ENCODE results near the gene FAM163B.

Gene FAM163B

DNA sequence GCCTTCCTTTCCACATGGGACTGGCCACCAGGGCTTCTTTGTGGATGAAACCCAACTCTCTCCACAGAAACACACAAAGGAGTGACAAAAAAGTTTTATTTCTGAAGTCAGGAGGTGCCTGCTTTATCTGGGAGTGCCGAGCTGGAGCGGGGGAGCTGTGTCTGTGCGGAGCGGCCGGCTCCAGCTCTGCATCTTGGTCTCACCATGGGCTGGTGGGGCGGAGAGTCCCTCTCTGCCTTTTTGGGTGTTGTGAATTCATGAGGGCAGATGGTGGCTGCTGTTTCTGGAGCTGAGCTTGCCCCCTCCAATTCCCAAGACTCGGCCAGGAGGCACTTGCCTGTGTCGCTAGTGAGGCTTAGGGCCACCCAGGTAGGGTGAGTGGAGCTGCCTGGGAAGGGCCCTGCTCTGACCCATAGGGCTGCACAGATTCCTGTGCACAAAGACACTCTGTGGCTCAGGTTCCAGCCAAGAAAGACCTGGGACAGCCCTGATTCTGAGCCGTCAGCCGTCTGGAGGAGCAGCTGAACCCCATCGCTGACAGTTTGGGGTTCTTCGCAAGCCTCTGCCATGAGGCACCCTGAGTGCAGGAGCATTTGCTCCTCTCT is 28.4 kb upstream of the FAM163B start:
- Histone ChIP-seq H3K4me1 (peaks cover 43% of the 10 kb centered on the region), H3K27me3 (no peaks in the 10 kb centered on the region), H3K36me3 (peaks cover 37% of the 10 kb centered on the region), H3K9me3 (no peaks in the 10 kb centered on the region), H3K4me3 (ENCODE audit: low read depth, low read length) (peak overlapping the region; percentile 80)
- no peak for DNase-seq
- TF ChIP-seq, protein P1, sequence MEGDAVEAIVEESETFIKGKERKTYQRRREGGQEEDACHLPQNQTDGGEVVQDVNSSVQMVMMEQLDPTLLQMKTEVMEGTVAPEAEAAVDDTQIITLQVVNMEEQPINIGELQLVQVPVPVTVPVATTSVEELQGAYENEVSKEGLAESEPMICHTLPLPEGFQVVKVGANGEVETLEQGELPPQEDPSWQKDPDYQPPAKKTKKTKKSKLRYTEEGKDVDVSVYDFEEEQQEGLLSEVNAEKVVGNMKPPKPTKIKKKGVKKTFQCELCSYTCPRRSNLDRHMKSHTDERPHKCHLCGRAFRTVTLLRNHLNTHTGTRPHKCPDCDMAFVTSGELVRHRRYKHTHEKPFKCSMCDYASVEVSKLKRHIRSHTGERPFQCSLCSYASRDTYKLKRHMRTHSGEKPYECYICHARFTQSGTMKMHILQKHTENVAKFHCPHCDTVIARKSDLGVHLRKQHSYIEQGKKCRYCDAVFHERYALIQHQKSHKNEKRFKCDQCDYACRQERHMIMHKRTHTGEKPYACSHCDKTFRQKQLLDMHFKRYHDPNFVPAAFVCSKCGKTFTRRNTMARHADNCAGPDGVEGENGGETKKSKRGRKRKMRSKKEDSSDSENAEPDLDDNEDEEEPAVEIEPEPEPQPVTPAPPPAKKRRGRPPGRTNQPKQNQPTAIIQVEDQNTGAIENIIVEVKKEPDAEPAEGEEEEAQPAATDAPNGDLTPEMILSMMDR (IDR thresholded peaks at IDR 0.05; ENCODE audit: low read depth, low read length): no peak

GRCh38 chr9:133636902-133637301 is 27.7 kb upstream of the FAM163B start:
- Histone ChIP-seq H3K36me3 (peaks cover 31% of the 10 kb centered on the region), H3K27me3 (no peaks in the 10 kb centered on the region), H3K4me3 (ENCODE audit: low read depth, low read length) (peak overlapping the region; percentile 80), H3K4me1 (peaks cover 49% of the 10 kb centered on the region), H3K9me3 (no peaks in the 10 kb centered on the region)
- TF ChIP-seq, protein P1 (IDR thresholded peaks at IDR 0.05; ENCODE audit: low read depth, low read length): no peak
- no peak for DNase-seq

- H3K9me3 ChIP-seq: no peaks in the 10 kb centered on the region
- TF ChIP-seq, protein P1 (IDR thresholded peaks at IDR 0.05; ENCODE audit: low read depth, low read length): no peak
- peaks cover 20% of the 10 kb centered on the region for H3K36me3 ChIP-seq
- DNase-seq: peak; percentile 94
- H3K4me1 ChIP-seq: peaks cover 52% of the 10 kb centered on the region
- peak within 1 kb of the TSS; percentile 80 for H3K4me3 ChIP-seq (ENCODE audit: low read depth, low read length)
- H3K27me3 ChIP-seq: no peaks in the 10 kb centered on the region
These were observed 26.6 kb upstream of the FAM163B start, which contains the start of gene DBH for GRCh38 chr9:133635533-133636531. Gene DBH, plus strand, starts transcription at chr9:133636363. Its CDS starts 9 bp downstream, at chr9:133636372.

DNA sequence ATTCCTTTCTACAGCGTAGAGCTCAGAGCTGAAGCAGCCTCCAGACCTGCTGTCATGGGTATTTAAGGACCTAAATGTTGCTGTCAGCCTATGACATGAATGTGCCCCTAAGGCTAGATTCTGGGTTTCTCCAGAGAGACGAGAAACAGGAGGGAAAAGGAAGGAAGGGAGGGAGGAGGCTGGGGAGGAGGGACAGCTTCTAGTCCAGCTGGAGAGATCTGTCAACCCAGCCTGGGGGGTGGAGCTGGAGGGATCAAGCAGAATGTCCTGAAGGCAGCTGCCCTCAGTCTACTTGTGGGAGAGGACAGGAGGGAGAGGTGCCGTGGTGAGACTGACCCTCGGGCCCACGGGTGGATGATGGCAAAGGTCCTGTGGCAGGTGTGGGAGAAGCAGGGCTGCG is 25.9 kb upstream of the FAM163B start:
- no peaks in the 10 kb centered on the region for H3K27me3 ChIP-seq
- TF ChIP-seq, protein P1 (IDR thresholded peaks at IDR 0.05; ENCODE audit: low read depth, low read length): no peak
- peak; percentile 73 for DNase-seq

DNA sequence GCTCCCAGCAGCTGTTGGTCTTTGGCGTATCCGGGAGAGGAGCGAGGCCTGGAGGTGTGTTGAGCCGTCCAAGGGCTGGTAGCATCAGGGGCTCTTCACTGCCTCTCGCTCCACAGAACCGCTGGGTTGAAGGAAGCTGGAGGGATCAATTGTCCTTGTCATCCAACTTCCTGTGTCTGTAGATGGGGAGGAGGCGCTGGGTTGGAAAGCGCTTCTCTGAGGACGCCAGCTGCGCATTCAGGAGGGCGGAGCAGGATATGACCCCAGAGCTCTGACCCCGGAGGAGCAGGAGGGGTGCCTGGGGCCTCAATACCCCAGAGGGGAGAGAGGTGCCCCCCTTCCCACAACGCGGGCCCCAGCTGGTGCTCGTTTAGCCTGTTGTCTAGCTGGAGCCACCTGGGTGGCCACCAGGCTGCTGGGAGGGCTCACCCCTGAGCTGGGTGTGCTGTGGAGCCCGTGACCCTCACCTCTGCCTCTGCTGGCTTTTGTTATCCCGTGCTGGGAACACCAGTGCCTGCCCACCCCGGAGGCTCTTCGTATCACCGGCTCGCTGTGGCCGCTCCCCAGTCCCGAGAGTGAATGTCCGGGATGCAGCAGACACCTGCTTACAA is 25.0 kb upstream of the FAM163B start:
- H3K27me3 ChIP-seq: no peaks in the 10 kb centered on the region
- H3K36me3 ChIP-seq: peaks cover 3% of the 10 kb centered on the region; the same call in 1 of the 2 replicates
- TF ChIP-seq, protein P1 (IDR thresholded peaks at IDR 0.05; ENCODE audit: low read depth, low read length): no peak
- peaks cover 48% of the 10 kb centered on the region for H3K4me1 ChIP-seq
- peak overlapping the region; percentile 80; the same call in 1 of the 2 replicates for H3K4me3 ChIP-seq (ENCODE audit: low read depth, low read length)
- DNase-seq: peak; percentile 64
- H3K9me3 ChIP-seq: no peaks in the 10 kb centered on the region

More for the DNA sequence above, 25.9 kb upstream of the FAM163B start:
- H3K4me1 ChIP-seq: peaks cover 52% of the 10 kb centered on the region
- no peaks in the 10 kb centered on the region for H3K9me3 ChIP-seq
- H3K4me3 ChIP-seq (ENCODE audit: low read depth, low read length): peak overlapping the region; percentile 80
- H3K36me3 ChIP-seq: peaks cover 13% of the 10 kb centered on the region
